ENCODE data around the gene PARP9. TPM values are rescaled to one million over a fixed set of nuclear protein-coding genes. Genes with fewer than 3 reads are reported as not detected.

The PARP9 gene
- total RNA-seq, 4 donors from 2014 or later = 24.2 to 35.8 (median 29.1) TPM

- peaks cover 14 to 15% of the 10 kb centered on the region in 2 donors for H3K9me3 ChIP-seq
- peaks cover 0 to 11% (median 3%) of the 10 kb centered on the region in 4 donors for H3K36me3 ChIP-seq
- intact Hi-C loops (cut with DNase I; ENCODE audit: low total_unique reads) = no loop called here
- no peak for TF ChIP-seq CTCF (IDR thresholded peaks at IDR 0.05)
- no peak for TF ChIP-seq POLR2AphosphoS5 (IDR thresholded peaks at IDR 0.05)
- no peak for TF ChIP-seq EP300 (IDR thresholded peaks at IDR 0.05; ENCODE audit: low read depth)
- no peak for TF ChIP-seq POLR2A (IDR thresholded peaks at IDR 0.05)
- H3K27ac ChIP-seq = no peak overlapping the region
- no peaks in the 10 kb centered on the region for H3K27me3 ChIP-seq
- no peak for DNase-seq
- peaks cover 0 to 4% (median 2%) of the 10 kb centered on the region in 4 donors for H3K4me1 ChIP-seq
- no peak overlapping the region for H3K4me3 ChIP-seq
- whole genome bisulfite sequencing, 2 donors (ENCODE audit: low coverage in 1 of 2) = 83 to 95% methylated on average over 3 of the region's 3 CpGs
- in situ Hi-C loops (cut with MboI; ENCODE audit: low pct_ligation_motif_present in 1 of 4, low pct_unique_long_range_greater_than_20kb in 1 of 4, low sequenced_read_pairs in 3 of 4) = no loop called here
Observed at GRCh38 chr3:122580470-122580869, 16.4 kb upstream of the PARP9 start.

DNA sequence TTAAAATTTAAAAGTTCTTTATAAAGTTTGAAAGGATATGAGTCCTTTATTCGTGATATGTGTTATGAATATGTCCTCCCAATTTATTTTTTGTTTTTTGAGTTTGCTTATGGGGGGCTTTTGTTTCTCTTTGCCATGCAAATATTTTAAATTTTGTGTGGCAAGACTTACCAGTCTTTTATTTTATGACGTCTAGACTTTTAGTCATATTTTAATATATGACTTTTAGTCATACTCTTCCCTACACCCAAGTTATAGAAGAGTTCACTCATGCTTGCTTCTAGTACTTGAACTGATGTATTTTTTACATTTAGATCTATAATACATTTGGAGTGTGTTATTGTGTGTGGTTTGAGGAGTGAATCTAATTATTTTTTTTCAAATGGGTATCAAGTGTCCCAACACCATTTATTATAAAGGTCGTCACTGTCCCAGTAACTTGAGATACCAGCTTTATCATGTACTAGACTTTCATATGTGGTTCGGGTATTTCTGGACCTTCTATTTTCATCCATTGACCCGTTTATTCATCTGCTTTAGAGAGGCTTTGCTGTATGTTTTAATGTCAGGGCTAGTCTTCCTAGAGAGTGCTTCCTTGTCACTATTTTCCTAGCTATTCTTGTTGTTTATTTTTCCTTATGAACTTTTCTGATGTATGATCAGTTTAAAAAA is 14.1 kb upstream of the PARP9 start:
- peak overlapping the region in 1 of 4 donors; percentile 54 for H3K27ac ChIP-seq
- 44 to 49% methylated on average over 5 of the region's 5 CpGs for WGBS, 2 donors (ENCODE audit: low coverage in 1 of 2)
- in situ Hi-C loops (cut with MboI; ENCODE audit: low pct_ligation_motif_present in 1 of 4, low pct_unique_long_range_greater_than_20kb in 1 of 4, low sequenced_read_pairs in 3 of 4) = no loop called here

GRCh38 chr3:122577409-122578031 is 13.4 kb upstream of the PARP9 start, which contains the start of gene PARP15:
Gene PARP15, plus strand, starts transcription at chr3:122577650. Its CDS starts 18 bp downstream, at chr3:122577668.
- no peaks in the 10 kb centered on the region for H3K27me3 ChIP-seq
- peak within 1 kb of the TSS in 3 of 4 donors; percentile 36 to 54 (median 53) for H3K27ac ChIP-seq
- in situ Hi-C loops (cut with MboI; ENCODE audit: low pct_ligation_motif_present in 1 of 4, low pct_unique_long_range_greater_than_20kb in 1 of 4, low sequenced_read_pairs in 3 of 4) (no loop called here), intact Hi-C loops (cut with DNase I; ENCODE audit: low total_unique reads) (no loop called here)
- DNase-seq = peak; percentile 28
- H3K4me3 ChIP-seq = peak within 1 kb of the TSS; percentile 16 to 54 (median 36)
- 8% methylated on average over 28 of the region's 40 CpGs; no CpG with 5 or more reads in 1 of the 2 donors for WGBS, 2 donors (ENCODE audit: low coverage in 1 of 2)
- no peak for TF ChIP-seq POLR2A (IDR thresholded peaks at IDR 0.05)
- TF ChIP-seq POLR2AphosphoS5 (IDR thresholded peaks at IDR 0.05) = no peak
- TF ChIP-seq CTCF (IDR thresholded peaks at IDR 0.05) = no peak
- no peak for TF ChIP-seq EP300 (IDR thresholded peaks at IDR 0.05; ENCODE audit: low read depth)
- peaks cover 0 to 6% (median 2%) of the 10 kb centered on the region in 4 donors for H3K4me1 ChIP-seq
- peaks cover 0 to 9% (median 4%) of the 10 kb centered on the region in 4 donors for H3K36me3 ChIP-seq
- peaks cover 11% of the 10 kb centered on the region in 2 donors for H3K9me3 ChIP-seq

More for the DNA sequence above, 14.1 kb upstream of the PARP9 start:
- H3K9me3 ChIP-seq = peaks cover 14 to 15% of the 10 kb centered on the region in 2 donors
- no peak for DNase-seq
- peak overlapping the region in 3 of 4 donors; percentile 33 to 54 (median 40) for H3K4me3 ChIP-seq
- intact Hi-C loops (cut with DNase I; ENCODE audit: low total_unique reads) = no loop called here
- TF ChIP-seq POLR2AphosphoS5 (IDR thresholded peaks at IDR 0.05) (no peak), EP300 (IDR thresholded peaks at IDR 0.05; ENCODE audit: low read depth) (no peak), CTCF (IDR thresholded peaks at IDR 0.05) (no peak), POLR2A (IDR thresholded peaks at IDR 0.05) (no peak)
- H3K27me3 ChIP-seq = no peaks in the 10 kb centered on the region
- peaks cover 0 to 6% (median 2%) of the 10 kb centered on the region in 4 donors for H3K4me1 ChIP-seq
- peaks cover 0 to 11% (median 3%) of the 10 kb centered on the region in 4 donors for H3K36me3 ChIP-seq

DNA sequence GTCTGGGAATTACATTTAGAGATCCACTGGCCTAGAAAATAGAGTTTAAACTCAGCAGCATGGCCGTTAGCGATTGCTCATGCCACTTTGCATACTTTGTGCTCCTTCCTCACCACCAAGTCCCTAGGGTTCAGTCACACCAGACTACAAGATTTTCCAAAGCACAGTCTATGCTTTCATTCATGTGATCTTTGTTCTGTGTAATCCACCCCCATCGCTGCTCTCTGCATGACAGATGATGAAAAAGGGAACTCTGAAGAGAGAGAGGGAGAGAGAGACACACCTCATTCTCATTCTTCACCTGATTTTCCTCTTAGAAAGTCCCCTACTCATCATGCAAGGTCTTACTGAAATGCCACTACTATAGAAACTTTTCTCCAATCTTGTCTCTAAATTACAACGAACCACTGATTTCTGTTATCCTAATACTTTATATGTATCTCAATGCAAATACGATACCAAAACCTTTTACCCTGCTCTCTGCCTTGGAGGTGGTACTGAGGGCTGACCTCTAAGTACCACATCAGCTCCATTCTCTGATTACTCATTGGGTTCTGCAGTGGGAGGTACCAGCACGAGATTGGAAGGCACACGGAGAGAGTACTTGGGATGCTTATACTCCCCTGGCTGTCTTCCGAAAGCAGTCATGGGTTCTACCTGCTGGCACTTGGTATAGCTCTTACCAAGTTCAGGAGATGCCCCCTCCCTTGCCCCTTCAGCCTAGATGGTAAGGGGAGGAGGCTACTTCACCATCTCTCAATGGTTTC is 12.3 kb upstream of the PARP9 start:
- DNase-seq = no peak
- in situ Hi-C loops (cut with MboI; ENCODE audit: low pct_ligation_motif_present in 1 of 4, low pct_unique_long_range_greater_than_20kb in 1 of 4, low sequenced_read_pairs in 3 of 4) = no loop called here
- no peak overlapping the region for H3K4me3 ChIP-seq

More for the DNA sequence above, 12.3 kb upstream of the PARP9 start:
- Histone ChIP-seq H3K36me3 (peaks cover 0 to 9% (median 4%) of the 10 kb centered on the region in 4 donors), H3K4me1 (peaks cover 0 to 6% (median 2%) of the 10 kb centered on the region in 4 donors), H3K9me3 (peaks cover 0 to under 1% of the 10 kb centered on the region in 2 donors), H3K27ac (no peak overlapping the region), H3K27me3 (no peaks in the 10 kb centered on the region)
- intact Hi-C loops (cut with DNase I; ENCODE audit: low total_unique reads) = no loop called here
- TF ChIP-seq POLR2AphosphoS5 (IDR thresholded peaks at IDR 0.05) = no peak
- no peak for TF ChIP-seq POLR2A (IDR thresholded peaks at IDR 0.05)
- TF ChIP-seq CTCF (IDR thresholded peaks at IDR 0.05) = no peak
- TF ChIP-seq EP300 (IDR thresholded peaks at IDR 0.05; ENCODE audit: low read depth) = no peak
- 68 to 71% methylated on average over 2 to 8 of the region's 8 CpGs for WGBS, 2 donors (ENCODE audit: low coverage in 1 of 2)
